HG03575 (cell line): ENCODE data around the gene ECHDC1.
"Not testable (repeated sequence)": the region's sequence is repeated elsewhere in the genome, so short reads cannot be mapped to it uniquely, and the experiment has no call there.

ENCODE experiments used
- ATAC-seq: cut with Tn5 transposase; IDR thresholded peaks from one replicate; pipeline ENCODE4 v1.9.1; 2021; ENCODE audit not compliant: unreplicated experiment, insufficient number of reproducible peaks, low FRiP score; ENCODE audit errors: extremely low read depth

Gene ECHDC1, protein sequence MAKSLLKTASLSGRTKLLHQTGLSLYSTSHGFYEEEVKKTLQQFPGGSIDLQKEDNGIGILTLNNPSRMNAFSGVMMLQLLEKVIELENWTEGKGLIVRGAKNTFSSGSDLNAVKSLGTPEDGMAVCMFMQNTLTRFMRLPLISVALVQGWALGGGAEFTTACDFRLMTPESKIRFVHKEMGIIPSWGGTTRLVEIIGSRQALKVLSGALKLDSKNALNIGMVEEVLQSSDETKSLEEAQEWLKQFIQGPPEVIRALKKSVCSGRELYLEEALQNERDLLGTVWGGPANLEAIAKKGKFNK

DNA sequence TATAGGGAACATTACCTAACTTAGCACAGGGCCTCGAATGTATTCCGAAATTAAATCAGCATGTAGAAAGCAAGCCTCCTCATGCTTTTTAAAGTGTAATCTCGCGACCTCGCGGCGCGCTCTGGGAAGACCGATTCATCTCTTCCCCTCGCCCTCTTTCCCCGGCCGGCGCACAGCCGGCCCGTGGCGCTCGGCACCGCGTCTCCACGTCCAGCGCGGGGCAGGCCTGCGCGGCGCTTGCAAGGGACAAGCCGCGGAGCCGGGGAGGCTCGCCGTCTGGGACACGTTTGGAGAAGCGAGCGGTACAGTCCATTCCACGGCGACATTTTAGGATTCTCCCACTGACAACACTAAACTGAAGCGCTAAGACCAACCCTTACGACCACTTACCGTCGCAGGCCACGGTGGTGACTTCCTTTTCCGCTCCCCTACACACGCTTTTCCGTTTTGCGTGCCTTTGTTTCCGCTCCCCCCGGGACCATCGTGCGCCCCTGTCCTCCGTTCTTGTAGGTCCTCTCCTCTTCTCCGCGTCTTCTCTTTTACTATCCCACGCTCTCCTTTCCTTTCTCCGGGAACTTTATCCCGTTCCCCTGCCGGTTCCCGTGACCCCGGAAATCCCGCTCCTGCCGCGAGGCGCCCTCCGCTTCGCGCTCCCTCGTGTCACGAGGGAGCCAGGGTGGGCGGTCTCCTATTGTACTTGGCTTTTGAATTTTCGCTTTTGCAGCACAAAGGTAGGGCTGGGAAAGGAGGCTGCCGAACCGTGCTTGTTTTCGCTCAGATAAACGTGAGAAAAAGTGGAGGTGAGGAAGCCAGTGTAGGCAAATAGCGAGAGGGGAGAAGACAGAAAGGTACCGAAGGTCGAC is at the start of gene ECHDC1:
TSS of gene ECHDC1 (minus strand) at position 664 of the 863 bp plus-strand sequence. CDS start 12,581 bp downstream, outside the sequence.
- peak; percentile 40 for ATAC-seq

DNA sequence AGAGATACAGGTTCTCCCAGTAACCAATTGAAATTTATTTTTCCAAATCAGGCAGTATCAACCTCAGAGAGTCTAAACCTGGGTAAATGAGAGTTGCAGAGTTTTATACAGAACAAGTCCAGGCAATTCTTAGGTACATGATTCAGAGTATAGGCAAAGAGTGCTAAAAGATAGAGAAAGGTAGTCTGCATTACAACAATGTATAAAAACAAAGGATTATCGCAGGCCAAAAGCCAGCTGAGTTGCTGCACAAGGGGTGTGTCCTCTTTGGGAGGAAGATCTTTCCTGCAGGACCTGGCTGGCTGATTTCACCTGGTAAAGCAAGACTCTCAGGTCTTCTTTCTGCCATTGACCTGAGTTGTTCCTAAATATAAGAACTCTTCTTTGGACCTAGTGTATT is 48.9 kb upstream of the ECHDC1 start:
- ATAC-seq: no peak

DNA sequence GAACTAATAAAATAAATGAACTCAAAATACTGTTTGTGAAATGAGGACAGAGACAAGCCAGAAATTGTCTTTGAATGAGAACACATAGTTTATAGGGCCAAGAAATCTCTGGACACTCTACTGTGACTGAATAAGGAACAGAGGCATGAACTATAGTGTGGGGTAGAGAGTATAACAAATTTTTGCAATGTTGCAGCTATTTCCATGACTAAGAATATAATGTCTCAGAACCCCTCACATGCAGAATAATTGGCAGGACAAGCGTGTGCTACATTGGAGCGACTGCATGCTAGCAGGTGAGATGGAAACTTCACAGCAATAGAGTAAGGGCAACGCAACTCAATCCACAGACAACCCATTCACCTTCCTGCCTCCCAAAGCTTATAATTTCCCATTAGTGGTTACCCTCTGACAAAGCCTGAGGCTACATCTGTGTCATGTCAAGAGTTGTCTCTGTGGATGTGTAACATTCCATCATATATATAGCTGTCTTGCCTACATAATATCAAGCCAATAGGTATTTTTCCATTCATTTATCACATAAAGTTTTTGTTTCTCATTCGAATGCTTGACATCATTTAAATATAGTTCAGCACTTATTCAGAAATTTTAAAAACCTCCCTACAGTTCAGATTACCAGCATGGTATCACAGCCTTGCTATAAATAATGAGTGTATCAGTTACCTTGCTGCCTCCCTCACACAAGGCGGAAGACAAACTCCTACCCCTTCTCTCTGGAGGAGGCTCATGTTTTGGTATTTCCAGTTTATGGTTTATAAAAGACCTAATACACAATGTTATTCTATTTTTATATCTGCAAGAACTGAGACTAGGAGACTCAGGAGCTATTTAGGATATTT is 47.9 kb upstream of the ECHDC1 start:
- no peak for ATAC-seq

DNA sequence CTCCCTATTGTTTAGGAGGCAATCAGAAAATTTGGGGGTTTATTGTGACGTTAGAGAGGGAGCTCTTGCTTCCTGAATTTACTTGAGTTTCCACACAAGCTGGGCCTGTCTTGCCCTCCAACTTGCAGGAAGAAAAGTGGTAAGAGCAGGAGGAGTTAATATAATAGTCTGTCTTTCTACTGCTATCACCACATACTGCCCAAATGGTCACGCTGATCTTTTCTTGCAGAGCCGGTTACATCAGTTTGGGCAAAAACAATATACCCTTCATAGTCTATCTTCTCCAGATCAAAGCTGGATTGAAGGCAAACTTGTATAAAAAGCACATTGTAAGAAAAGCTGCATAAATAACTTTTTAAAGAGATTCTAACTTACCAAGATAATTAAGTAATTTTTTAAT is 46.3 kb upstream of the ECHDC1 start:
- no peak for ATAC-seq

DNA sequence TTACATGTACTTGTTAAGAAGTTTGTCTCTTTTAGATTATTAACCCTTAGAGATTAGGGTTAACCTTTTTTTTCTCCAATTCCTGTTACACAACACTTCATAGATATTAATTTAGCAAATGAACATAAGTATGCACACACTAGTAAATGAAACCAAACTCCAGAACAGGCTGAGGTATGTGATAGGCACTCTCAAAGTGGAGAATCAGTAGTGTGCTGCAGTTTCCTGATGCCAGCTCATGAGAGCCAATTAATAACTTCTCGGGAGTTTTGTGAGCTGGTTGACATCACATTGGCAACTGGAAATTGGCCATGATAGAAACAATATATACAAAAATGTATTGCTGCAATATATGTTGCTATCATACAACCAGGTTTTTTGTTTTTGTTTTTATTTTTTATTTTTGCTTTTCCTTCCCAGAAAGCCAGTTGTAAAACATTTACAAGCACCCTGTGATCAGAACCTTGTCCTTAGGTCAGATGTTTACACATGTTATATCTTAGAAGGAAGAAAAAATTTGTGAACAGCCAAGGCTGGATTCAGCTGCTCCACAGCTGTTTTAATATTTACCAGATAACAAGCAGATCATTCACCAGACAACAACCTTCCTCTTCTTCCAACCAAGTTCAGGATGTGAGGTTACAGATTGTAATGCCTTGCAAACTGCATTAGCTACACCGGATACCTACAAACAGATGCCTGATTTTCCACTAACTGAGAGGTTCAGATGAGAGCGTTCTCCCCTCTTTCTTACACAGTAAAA is 42.4 kb upstream of the ECHDC1 start:
- no peak for ATAC-seq

DNA sequence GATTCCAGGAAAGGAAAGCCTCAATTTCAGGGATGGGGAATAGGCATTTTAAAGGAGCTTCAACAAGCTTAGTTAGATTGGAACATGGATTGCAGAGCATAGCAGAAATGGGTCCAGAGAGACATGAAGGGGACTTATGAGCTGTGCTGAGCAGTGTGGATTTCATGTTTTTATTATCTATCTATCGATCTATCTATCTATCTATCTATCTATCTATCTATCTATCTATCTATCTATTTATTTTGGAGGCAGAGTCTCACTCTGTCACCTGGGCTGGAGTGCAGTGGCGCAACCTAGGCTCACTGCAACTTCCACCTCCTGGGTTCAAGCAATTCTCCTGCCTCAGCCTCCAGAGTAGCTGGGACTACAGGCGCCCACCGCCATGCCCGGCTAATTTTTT is 41.4 kb upstream of the ECHDC1 start:
- not testable (repeated sequence) for ATAC-seq

DNA sequence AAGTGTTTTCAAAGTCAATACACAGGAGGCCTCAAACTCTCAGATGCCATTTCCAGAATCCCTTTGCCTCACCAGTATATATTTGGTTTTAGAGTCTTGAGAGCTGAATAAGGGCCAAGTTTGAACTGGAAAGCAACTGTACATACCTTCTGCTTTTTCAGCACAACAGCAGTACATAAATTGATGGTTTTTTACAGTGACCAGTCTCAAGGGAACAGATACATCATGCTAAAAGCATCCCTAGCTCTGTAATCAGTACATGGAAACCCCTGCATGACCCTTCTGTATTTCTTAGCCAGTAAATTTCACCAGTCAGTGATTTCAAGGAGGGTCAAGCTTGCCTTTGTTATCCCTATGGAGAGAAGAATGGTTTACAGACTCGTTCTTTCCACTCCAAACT is 40.6 kb upstream of the ECHDC1 start:
- ATAC-seq: no peak

DNA sequence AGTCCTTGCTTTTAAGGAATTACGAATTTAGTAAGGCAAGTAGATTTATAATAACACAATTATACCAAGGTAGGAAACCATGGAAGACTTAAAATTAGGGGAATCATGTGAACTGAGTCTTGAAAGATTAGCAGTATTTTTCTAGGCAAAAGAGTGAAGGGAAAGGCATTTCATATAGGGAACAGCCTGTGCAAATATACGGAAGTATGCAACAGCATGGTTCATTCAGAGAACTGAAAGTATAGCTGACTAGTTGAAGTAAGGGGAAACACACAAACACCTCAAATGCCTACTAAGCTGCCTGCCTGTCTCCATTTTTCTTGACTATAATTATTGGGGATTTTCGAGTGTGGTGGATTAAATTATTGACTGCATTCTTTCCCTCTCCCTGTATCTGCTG is 39.0 kb upstream of the ECHDC1 start:
- no peak for ATAC-seq

DNA sequence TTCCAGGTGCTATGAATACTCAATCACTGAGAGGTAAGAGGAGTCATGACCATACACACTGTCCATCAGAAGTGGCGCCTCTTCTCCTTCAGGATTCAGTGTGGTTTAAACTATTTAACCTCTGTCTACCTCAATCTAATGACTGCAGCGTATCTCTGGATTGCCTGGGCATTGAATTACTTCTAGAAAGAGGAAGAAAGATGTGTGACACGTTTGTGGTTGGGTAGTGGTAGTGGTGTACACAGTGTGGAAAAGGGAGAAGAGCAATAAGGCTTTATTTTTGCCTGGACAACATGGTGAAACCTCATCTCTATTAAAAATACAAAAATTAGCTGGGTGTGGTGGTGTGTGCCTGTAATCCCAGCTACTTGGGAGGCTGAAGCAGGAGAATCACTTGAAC is 38.0 kb upstream of the ECHDC1 start:
- ATAC-seq: no peak

DNA sequence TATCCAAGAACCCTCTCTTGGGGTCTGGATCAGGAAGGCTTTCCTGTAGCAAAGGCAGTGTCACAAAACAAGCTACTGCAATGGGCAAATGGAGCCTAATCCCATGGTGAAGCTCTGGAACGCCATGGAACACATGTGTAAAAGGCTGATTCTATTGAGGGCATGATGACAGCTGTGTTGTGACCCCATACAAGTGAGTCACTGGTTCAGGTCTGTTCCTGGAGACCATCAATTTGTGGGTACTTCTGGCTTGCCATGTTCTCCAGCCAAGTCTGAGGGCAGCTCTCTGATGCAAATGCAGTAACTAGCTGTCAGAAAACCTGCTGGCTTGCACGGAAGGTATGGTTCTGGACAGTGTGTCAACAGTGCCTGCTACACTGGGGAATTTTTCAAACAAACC is 33.3 kb upstream of the ECHDC1 start:
- no peak for ATAC-seq

DNA sequence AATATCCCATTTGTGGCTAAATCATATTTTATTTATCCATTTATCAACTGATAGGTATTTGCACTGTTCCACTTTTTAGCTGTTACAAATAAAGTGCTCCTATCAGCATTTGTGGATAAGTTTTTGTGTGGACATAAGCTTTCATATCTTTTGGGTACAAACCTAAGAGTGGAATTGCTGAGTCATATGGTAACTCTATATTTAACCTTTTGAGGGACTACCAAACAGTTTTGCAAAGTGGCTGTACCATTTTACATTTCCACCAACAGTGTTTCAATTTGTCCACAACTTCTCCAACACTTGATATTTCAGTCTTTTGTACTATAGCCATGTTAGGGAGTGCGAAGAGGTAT is 23.6 kb upstream of the ECHDC1 start:
- no peak for ATAC-seq

DNA sequence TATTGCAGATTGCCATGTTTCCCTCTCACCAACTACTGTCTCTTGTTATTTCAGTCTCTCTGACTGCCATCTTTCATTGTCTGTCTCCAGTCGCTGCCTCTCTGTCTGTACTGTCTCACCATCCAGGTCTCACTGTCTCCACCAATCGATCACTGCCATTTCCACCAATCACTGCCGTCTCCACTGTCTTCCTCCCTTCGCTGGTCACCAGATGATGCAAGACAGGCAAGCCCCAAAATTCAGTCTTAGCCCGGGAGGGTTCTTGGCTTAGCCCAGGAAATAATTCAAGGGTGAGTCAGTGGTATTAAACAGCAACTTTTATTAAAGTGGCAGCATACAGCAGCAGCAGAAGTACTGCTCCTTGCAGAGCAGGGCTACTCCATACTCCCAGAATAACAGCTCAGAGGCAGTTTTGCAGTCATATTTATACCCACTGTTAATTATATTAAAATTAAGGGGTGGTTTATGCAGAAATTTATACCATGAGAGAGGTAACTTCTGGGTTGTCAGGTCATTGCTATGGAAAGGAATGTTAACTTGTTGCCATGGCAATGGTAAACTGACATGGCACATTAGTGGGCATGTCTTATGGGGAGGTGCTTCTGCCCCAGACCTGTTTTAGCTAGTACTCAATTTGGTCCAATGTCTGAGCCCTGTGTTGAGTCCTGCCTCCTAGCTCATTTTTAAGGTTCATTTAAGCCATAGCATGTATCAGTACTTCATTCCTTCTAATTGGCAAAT is 23.0 kb upstream of the ECHDC1 start:
- no peak for ATAC-seq

DNA sequence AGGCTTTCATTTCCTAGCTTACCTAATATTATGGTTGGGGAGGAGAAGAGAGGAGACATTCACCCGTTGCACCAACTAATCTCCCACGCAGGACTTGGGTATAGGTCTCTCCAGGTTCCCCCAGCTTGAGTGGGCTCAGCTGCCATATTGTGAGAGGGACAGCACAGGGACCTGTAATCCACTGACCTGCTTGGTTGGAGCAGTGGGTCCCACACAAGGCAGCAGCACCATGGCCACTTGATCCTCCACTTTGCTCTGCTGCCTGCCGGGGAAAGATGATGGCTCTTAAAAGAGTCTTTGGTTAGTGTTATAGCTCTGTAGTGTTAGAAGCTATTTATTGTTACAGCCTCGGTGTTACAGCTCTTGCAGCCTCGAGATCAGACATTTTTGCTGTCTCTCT is 22.5 kb upstream of the ECHDC1 start:
- no peak for ATAC-seq

DNA sequence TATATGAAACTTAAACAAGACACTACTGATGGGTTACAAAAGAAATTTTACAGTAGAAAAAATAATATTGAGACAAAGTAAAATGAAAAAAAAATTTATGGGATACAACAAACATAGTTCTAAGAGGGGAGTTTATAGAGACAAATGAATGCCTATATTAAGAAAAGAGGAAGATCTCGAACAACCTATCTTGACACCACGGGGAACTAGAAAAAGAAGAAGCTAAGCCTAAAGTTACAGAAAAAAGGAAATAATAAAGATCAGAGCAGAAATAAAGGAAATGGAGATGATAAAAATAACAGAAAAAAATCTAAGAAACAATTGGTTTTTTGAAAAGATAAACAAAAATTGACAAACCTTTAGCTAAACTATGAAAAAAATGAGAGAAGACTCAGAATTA is 9.1 kb upstream of the ECHDC1 start:
- no peak for ATAC-seq

DNA sequence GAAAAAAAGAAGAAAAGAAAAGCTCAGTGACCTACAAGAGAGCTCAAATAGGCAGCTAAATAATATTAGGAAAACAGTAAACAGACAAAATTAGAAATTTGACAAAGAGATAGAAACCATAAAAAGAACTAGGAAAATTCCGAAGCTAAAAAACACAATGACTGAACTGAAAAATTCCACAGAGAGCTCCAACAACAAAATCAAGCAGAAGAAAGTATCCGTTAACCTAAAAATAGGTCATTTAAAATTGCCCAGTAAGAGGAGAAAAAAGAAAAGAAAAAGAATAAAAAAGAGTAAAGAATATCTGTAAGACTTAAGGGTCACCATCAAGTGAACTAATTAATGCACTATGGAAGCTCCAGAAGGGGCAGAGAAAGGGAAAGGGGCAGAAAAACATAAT is 6.6 kb upstream of the ECHDC1 start:
- ATAC-seq: no peak

DNA sequence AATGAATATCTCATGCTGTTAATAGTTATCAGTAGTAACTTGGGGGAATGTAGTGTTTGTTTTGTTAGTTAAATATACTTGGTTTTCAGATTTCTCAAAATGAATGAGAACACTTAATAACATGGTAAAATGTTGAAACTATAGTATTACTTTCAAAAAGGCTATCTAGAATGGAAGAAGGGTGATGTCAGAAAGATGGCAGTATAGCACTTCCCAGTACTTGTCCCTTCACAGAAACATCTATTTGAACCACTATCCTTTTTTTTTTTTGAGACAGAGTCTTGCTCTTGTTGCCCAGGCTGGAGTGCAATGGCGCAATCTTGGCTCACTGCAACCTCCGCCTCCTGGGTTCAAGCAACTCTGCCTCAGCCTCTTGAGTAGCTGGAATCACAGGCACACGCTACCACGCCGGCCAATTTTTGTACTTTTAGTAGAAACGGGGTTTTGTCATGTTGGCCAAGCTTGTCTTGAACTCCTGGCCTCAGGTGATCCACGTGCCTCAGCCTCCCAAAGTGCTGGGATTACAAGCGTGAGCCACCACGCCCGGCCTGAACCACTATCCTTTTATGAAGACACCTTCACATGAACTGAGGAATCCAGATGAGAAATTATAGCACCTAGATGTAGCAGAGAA is 4.7 kb upstream of the ECHDC1 start:
- no peak for ATAC-seq

DNA sequence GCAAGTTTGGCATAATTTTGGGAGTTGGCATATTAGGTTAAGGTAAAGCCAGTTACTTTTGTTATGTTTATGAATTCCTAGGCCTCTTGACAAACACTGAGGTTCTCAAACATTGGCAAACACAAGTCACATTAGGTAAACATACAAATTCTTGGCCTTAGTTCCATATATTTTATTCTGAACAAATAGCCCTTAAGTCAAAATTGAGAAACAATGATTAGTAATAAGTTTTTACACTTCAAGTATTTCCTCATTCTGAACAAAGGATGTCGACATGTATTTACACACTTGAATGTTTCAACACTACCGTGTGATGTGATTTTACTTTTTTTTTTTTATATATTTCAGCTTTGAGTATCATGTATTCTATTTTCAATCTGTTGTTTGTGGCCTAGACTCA is 3.8 kb upstream of the ECHDC1 start:
- ATAC-seq: no peak

DNA sequence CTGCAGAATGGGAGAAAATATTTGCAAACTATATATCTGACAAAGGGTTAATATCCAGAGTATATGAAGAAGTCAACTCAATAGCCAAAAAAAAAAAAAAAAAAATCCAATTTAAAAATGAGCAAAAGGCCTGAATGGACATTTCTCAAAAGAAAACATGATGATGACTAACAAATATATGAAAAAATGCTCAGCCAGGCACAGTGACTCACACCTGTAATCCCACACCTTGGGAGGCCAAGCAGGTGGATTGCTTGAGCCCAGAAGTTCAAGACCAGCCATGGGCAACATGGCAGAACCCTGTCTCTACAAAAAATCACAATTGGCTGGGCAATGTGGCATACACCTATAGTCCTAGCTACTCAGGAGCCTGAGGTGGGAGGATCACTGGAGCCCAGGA is 2.1 kb upstream of the ECHDC1 start:
- no peak for ATAC-seq
